NOMO-1 treated with dmso at 0.1 percent for 144 hours (cell line): ENCODE measurements around the gene PTBP1.

ENCODE experiments used
- DNase-seq: peaks from one replicate; lab custom pipeline; 2025; ENCODE audit not compliant: unreplicated experiment; lab: John Stamatoyannopoulos, UW

The PTBP1 gene

GRCh38 chr19:772063-772462 lies 25.2 kb upstream of the PTBP1 start:
- no peak for DNase-seq

- DNase-seq, result no peak
These were observed 24.4 kb upstream of the PTBP1 start for GRCh38 chr19:772730-773436.

- DNase-seq, result no peak
These were observed 20.7 kb upstream of the PTBP1 start for GRCh38 chr19:776549-776948.

DNA sequence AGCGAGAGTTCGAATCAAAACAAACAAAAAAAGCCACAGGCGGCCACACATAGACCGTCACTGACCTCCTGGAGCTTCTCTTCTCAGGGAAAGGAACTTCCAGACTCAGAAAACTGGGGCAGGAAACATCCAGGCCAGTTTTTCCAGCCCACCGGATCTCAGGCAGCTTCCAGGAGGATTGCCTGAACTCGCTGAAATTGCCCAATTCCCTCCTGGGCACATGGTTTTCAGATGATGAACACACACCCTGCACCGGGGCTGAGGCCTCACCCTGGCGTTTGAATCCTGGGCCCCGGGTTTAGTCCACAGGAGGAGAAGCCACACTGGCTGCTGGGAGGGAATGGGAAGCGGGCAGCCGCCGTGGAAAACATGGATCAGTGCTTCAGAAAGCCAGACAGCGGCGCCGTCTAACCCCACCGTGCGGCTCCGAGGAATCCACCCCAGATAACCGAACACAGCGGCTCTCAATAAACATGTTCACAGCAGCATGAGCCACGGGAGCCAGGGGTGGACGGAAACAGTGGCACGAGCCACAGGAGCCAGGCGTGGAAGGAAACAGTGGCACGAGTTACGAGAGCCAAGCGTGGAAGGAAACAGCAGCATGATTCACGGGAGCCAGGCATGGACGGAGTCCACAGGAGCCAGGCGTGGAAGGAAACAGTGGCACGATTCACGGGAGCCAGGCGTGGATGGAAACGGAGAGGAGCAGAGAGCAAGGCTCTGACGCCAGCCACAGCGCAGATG lies 18.2 kb upstream of the PTBP1 start:
- no peak for DNase-seq

DNA sequence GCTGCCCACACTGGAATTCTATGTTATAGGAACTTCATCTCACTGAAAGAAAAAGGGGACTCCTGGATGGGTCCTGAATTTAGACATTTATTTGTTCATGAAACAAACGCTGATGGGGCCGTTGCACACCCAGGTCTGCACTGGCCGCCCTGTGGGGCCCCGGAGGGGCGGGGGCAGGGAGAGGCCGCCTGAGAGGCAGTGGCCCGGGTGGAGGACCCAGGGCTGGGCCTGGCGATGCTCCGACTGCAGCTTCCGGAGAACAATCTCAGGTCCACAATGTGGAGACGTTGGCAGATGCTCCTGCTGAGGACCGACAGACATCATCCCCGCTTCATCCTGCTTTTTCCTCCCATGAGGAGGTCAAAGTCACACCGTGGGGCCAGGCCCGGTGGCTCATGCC lies 16.3 kb upstream of the PTBP1 start:
- DNase-seq, result no peak

DNA sequence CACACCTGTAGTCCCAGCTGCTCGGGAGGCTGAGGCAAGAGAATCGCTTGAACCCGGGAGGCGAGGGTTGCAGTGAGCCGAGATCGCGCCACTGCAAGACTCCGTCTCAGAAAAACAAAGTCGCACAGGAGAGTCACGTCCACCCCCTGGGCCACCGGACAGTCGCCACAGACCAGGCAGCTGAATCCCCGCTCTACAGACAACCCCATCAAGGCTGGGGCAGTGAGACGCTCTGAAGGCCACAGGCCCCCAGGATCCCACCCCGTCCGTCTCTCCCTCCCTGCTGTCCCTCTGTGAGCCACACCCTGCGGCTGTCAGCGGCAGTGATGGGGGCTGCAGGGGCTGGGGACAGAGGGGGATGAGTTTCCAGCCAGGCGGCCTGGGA lies 15.5 kb upstream of the PTBP1 start:
- DNase-seq, result no peak

DNA sequence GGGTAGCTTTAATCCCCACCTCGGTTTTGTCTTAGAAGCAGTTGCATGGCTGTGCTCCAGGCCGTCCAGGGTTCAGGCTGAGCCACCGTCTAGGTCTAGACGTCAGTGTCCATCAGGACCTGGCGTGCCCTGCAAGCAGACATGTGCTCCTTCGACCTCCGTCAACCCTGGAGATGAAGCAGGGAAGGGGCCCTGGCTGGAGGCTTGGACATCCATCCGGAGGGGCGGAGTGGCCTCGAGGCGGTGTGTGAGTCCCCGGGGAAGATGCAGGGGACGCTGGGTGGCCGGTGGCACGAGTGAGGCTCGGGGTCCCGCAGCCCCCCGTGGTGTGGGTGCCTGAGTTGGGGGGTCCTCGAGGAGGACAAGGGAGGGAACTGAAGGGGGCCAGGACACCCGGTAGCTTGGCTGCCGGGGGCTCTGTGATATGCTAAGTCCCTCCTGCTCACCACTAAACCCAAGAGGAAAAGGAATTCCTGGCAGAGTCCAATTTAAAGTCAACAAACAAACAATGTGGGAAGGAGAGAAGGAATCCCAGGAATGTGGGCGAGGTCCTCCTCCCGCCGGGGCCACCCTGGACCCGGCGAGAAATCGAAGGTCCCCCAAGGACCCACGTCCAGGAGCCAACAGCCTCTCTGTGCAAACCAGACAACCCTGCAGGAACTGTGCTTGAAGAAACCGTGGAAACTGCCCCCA lies 14.9 kb upstream of the PTBP1 start:
- DNase-seq, result no peak

DNA sequence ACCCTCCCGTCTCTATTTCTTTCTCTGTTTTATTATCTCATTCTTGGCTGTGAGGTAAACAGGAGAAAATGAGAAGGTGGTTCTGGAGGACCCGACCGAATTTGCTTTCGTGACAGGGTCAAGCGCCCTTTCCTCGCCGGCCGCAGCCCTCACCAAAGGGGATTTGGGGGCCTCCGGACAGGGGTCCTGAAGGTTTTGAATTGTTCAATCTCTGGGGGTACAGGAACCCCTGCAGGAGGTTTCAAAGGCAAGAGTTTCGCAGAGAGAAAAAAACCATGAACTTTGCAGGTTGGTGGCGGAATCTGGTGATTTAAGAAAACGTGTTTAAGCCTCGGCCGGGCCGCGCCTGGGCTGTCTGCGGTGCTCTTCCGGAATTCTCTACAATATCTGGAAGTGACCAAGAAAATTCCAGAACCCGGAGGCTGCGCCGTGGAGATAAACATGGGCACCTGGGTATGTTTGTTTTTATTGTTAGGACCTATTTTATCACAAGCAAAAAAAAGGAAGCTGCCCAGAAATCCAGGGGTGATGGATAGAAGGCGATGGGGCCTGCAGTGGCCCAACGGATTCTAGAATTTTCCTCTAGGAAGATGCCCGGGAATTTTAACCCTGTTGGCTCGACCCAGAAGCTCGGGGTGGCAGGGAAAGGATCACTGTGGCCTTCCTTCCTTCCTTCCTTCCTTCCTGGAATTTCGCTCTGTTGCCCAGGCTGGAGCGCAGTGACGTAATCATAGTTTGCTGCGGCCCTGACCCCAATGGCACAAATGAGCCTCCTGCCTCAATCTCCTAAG lies 14.2 kb upstream of the PTBP1 start:
- no peak for DNase-seq

GRCh38 chr19:784541-784940 lies 12.7 kb upstream of the PTBP1 start:
- no peak for DNase-seq

DNA sequence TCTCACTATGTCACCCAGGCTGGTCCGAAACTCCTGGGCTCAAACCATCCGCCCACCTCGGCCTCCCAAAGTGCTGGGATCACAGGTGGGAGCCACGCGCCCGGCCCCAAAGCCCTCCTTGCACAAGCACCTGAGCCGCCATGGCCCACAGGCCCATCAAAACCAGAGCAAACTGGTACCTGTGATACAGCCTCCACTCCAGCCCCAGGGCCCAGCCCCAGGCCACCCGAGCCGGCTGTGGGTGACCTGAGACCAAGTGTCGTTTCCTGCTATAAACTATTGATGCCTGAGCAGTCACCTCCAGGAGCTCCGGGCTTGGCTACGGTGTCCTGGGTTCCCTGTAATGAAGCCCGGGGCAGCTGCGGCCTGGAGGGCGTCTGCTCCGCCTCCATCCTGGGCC lies 9.7 kb upstream of the PTBP1 start:
- no peak for DNase-seq

- no peak for DNase-seq
These were observed 8.6 kb upstream of the PTBP1 start for GRCh38 chr19:788686-788982.

GRCh38 chr19:788983-789700 lies 8.1 kb upstream of the PTBP1 start:
- DNase-seq, result no peak

DNA sequence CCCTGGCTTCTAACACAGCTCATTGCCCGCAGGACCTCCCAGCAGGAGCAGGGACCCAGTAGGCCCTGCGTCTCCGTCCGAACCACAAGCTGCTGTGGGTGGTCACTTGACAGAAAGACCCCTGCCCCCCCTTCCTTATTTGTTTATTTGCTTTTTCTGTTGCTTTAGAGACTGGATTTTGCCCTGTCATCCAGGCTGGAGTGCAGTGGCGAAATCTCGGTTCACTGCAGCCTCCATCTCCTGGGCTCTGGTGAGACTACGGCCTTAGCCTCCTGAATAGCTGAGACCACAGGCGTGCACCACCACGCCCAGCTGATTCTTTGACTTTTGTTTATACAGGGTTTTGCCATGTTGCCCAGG lies 7.6 kb upstream of the PTBP1 start:
- DNase-seq, result no peak

DNA sequence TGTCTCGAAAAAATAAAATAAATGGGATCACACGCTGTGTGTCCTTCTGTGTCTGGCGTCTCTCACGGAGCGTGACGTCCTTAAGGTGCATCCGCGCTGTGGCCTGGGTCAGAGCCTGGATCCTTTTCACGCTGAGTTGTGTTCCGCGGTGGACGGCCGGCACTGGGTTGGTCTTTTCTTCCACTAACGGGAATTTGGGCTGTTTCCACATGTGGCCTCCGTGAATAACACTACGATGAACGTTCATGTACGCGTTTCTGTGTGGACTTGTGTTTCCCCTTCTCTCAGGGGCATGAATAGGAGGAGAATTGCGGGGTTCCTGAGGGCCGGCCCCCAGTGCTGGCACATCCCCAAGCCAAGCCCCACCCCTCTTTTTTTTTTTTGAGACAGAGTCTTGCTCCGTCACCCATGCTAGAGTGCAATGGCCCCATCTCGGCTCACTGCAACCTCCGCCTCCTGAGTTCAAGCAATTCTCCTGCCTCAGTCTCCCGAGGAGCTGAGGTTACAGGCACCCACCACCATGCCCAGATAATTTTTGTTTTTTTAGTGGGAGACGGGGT lies 6.2 kb upstream of the PTBP1 start:
- no peak for DNase-seq

GRCh38 chr19:791567-792305 lies 5.5 kb upstream of the PTBP1 start:
- DNase-seq, result no peak

GRCh38 chr19:792306-792885 lies 4.9 kb upstream of the PTBP1 start:
- no peak for DNase-seq

GRCh38 chr19:793806-794205 lies 3.4 kb upstream of the PTBP1 start:
- DNase-seq, result no peak

GRCh38 chr19:795073-795611 lies 2.1 kb upstream of the PTBP1 start:
- no peak for DNase-seq
